DND-41 (cell line): ENCODE data around the gene MACF1.

ENCODE experiments used
- EZH2 ChIP-seq: IDR thresholded peaks from 3 replicates; pipeline ENCODE4 v1.6.1; 2012; ENCODE audit warnings: borderline replicate concordance, low read depth, mild to moderate bottlenecking, moderate library complexity, low read length, inconsistent platforms; ENCODE audit not compliant: severe bottlenecking
- TF ChIP-seq, protein P1 (sequence below): IDR thresholded peaks from 2 replicates; pipeline ENCODE4 v1.5.1; 2012; ENCODE audit warnings: borderline replicate concordance, low read length, moderate library complexity, mild to moderate bottlenecking; ENCODE audit not compliant: poor library complexity, severe bottlenecking; ENCODE audit errors: extremely low read depth

DNA sequence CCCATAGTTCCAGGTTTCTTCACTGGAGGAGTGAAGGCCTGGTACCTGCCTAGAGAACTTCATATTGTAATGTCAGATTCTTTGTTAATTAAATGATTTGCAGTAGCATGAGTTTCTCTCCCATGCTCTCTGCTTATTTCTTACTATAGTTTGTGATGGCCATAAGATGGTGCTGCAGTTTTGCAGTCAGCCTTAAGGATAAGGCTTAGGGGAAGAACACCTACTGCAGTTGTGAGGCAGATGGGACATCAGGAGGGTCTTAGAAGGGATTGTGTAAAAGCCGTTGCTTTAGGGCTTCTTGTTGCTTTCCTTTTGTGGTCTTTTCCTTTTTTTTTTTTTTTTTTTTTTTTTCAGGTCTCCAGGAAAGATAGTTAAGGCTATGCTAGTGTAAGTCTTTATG lies 61.8 kb downstream of the MACF1 start:
- TF ChIP-seq, protein P1, sequence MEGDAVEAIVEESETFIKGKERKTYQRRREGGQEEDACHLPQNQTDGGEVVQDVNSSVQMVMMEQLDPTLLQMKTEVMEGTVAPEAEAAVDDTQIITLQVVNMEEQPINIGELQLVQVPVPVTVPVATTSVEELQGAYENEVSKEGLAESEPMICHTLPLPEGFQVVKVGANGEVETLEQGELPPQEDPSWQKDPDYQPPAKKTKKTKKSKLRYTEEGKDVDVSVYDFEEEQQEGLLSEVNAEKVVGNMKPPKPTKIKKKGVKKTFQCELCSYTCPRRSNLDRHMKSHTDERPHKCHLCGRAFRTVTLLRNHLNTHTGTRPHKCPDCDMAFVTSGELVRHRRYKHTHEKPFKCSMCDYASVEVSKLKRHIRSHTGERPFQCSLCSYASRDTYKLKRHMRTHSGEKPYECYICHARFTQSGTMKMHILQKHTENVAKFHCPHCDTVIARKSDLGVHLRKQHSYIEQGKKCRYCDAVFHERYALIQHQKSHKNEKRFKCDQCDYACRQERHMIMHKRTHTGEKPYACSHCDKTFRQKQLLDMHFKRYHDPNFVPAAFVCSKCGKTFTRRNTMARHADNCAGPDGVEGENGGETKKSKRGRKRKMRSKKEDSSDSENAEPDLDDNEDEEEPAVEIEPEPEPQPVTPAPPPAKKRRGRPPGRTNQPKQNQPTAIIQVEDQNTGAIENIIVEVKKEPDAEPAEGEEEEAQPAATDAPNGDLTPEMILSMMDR = peak; percentile 21
- no peak for TF ChIP-seq EZH2
